ENCODE measurements around the gene ACOT6. TPM values are rescaled to one million over a fixed set of nuclear protein-coding genes. Genes with fewer than 3 reads are reported as not detected.

Gene ACOT6
- total and polyA plus RNA-seq, 2 of the 4 experiments (the other 2 are of a cell fraction), result not detected

DNA sequence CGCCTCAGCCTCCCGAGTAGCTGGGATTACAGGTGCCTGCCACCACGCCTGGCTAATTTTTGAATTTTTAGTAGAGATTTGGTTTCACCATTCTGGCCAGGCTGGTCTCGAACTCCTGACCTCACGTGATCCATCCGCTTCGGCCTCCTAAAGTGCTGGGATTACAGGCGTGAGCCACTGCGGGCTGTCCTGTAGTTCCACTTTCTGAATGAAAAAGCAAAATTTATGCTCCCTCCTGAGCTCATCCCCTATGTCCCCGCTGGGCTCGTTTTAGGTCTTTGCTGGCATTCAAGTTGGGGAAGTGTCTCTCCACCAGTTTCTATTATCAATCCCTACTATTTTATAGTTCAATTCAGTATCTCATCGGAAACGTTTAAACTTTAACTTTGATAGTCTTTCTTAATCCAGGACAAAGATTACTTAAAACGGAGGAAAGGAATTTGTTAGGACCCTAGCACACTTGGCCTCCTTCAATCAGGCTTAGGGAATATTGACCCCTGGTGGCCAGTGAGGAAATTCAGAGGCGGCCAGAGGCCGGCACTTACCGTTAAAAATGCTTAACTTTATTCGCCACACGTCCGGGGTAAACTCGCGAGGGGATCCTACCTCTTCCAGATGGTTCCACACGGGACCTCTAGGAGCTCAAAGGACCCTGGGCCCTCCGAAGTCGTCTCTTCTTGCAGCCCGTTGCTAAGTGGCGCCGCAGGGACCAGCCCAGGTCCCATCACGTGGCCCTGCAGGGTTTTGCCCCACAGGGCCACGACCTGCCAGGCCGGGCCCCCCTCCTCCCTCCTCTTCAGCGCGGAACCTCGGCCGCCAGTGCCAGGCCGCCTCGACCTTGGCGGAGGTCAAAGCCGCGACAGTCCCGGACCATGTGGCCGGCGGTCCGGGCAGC lies 21.0 kb downstream of the ACOT6 start:
- Histone ChIP-seq H3K27ac (ENCODE audit: insufficient read depth, low read length) (no peak overlapping the region), H3K4ac (ENCODE audit: low read depth, low read length) (peak overlapping the region; percentile 24; the same call in 1 of the 2 replicates), H3K9me3 (ENCODE audit: control insufficient read depth, insufficient read depth, low read length) (no peaks in the 10 kb centered on the region), H3K56ac (ENCODE audit: extremely low read depth, insufficient read depth, low read length) (peak overlapping the region; percentile 32; the same call in 1 of the 2 replicates), H2BK20ac (ENCODE audit: low read depth, low read length) (no peak overlapping the region), H3K9ac (ENCODE audit: low read depth, low read length) (peak overlapping the region; percentile 58), H4K5ac (ENCODE audit: low read depth, low read length) (no peak overlapping the region), H3K27me3 (ENCODE audit: control insufficient read depth, insufficient read depth, low read length) (no peaks in the 10 kb centered on the region; the same call in 1 of the 2 replicates), H2BK5ac (ENCODE audit: low read depth, low read length, poor library complexity, severe bottlenecking) (no peak overlapping the region), H3K4me1 (ENCODE audit: control insufficient read depth, insufficient read depth, low read length) (no peaks in the 10 kb centered on the region), H3K18ac (ENCODE audit: low read depth, low read length) (no peak overlapping the region), H2AFZ (replicated peaks; ENCODE audit: low read length, poor library complexity) (peak overlapping the region; percentile 98), H3K36me3 (ENCODE audit: control insufficient read depth, insufficient read depth, low read length) (no peaks in the 10 kb centered on the region), H3K4me2 (ENCODE audit: low read depth, low read length) (peak overlapping the region; percentile 90), H3K14ac (replicated peaks; ENCODE audit: low read depth, low read length) (peak overlapping the region; percentile 62; the same call in 1 of the 2 replicates), H2BK120ac (ENCODE audit: low read depth, low read length) (peak overlapping the region; percentile 74), H3K4me3 (ENCODE audit: insufficient read depth, low read depth, low read length) (peak overlapping the region; percentile 30), H2BK15ac (ENCODE audit: low read depth, low read length) (no peak overlapping the region; the same call in 2 of the 3 replicates), H4K20me1 (ENCODE audit: insufficient read depth, low read length) (no peaks in the 10 kb centered on the region), H4K8ac (ENCODE audit: low read depth in 2 of 2, low read length in 2 of 2) (peak overlapping the region; percentile 62 to 95), H3K23ac (ENCODE audit: low read depth, low read length) (peak overlapping the region; percentile 45; the same call in 1 of the 2 replicates), H3K9me1 (ENCODE audit: insufficient read depth, low read length) (no peaks in the 10 kb centered on the region), H2AK9ac (replicated peaks; ENCODE audit: low read depth, low read length, poor library complexity) (peak overlapping the region; percentile 89), H3K79me1 (ENCODE audit: low read depth in 1 of 2, low read length in 2 of 2) (no peaks in the 10 kb centered on the region), H2AK5ac (ENCODE audit: low read depth, low read length) (no peak overlapping the region), H4K91ac (ENCODE audit: insufficient read depth, low read depth, low read length) (no peak overlapping the region; the same call in 1 of the 2 replicates)
- in situ Hi-C loops (cut with MboI; ENCODE audit: low sequenced_read_pairs) (no loop called here), dilution Hi-C loops (cut with HindIII; ENCODE audit: low sequenced_read_pairs, unreplicated experiment) (no loop called here), intact Hi-C loops (cut with micrococcal nuclease) (loop anchor here (1.0 to 10.0 kb wide), 4 partner anchors 125 to 459 kb away; no protein-coding TSS in a partner anchor)
- TF ChIP-seq CEBPB (IDR thresholded peaks at IDR 0.05; ENCODE audit: low read depth, low read length) (no peak), CHD1 (IDR thresholded peaks at IDR 0.05; ENCODE audit: low read depth, low read length) (no peak), USF2 (IDR thresholded peaks at IDR 0.05; ENCODE audit: low read depth, low read length) (peak; percentile 52; the same call in 1 of the 2 replicates), SMC3 (IDR thresholded peaks at IDR 0.05; ENCODE audit: low read depth, low read length) (peak; percentile 81), RAD21 (IDR thresholded peaks at IDR 0.05; ENCODE audit: low read length) (peak; percentile 88)
- TF ChIP-seq, protein P1, sequence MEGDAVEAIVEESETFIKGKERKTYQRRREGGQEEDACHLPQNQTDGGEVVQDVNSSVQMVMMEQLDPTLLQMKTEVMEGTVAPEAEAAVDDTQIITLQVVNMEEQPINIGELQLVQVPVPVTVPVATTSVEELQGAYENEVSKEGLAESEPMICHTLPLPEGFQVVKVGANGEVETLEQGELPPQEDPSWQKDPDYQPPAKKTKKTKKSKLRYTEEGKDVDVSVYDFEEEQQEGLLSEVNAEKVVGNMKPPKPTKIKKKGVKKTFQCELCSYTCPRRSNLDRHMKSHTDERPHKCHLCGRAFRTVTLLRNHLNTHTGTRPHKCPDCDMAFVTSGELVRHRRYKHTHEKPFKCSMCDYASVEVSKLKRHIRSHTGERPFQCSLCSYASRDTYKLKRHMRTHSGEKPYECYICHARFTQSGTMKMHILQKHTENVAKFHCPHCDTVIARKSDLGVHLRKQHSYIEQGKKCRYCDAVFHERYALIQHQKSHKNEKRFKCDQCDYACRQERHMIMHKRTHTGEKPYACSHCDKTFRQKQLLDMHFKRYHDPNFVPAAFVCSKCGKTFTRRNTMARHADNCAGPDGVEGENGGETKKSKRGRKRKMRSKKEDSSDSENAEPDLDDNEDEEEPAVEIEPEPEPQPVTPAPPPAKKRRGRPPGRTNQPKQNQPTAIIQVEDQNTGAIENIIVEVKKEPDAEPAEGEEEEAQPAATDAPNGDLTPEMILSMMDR (conservative IDR thresholded peaks at IDR 0.05; ENCODE audit: low read depth, low read length), result peak; percentile 91
- DNase-seq, result peak; percentile 69
- POLR2A ChIA-PET (ENCODE audit: unreplicated experiment), result interaction anchor here (0.6 kb wide), 1 partner anchor 304 kb away, joined by 4 read pairs; no protein-coding TSS in a partner anchor
- BruUV-seq (replicated peaks), result no TSS peak
- ATAC-seq (ENCODE audit: low read depth), result peak; percentile 97
- 28% methylated on average over 18 of the region's 44 CpGs; no CpG with 5 or more reads in 1 of the 2 experiments for WGBS, 2 experiments (ENCODE audit: extremely low coverage in 2 of 2, insufficient read length in 1 of 2)
- CTCF ChIA-PET, result interaction anchor here (0.6 to 2.4 kb wide), 6 partner anchors 29 to 142 kb away, joined by 3 to 12 read pairs (median 4); partner anchors contain the start of gene RIOX1

Data from IMR-90 (cell line).